GM12892 (cell line): Measurements from ENCODE around the gene AKAP1.

ENCODE experiments used
- POLR2A ChIP-seq: IDR thresholded peaks from 2 replicates; pipeline ENCODE4 v1.6.1; 2011; ENCODE audit warnings: low read depth, low read length, control low read depth
- POLR2AphosphoS5 ChIP-seq: IDR thresholded peaks from 2 replicates; pipeline ENCODE4 v1.6.1; 2011; ENCODE audit warnings: low read depth, low read length, control low read depth
- TAF1 ChIP-seq: IDR thresholded peaks from 2 replicates; pipeline ENCODE4 v1.6.1; 2011; ENCODE audit warnings: low read depth, mild to moderate bottlenecking, control low read depth, low read length, borderline replicate concordance

DNA sequence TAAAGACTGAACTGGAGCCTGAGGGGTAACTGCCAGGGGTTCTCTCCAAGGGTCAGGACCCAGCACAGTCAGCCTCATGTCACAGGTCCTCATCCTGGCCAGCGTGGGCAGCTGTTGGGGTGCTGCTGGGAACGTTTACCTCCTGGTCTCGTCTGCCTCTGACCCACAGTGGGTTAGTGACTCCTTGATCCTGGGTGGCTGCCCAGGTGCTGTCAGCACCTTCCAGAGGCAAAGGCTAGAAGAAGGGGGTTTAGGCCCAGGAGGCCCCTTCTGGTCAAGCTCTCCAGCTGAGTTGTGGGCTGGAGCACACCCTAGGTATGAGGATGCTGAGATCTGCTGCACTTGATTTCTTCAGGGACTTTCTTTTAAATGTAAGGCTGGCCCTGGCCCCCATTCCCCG is 30.3 kb downstream of the AKAP1 start:
- TF ChIP-seq POLR2A, result no peak
- TF ChIP-seq POLR2AphosphoS5, result no peak
- no peak for TF ChIP-seq TAF1
